Upper lobe of left lung (tissue), 4 donors: Measurements from ENCODE around the gene E2F8.

Experiments
- CTCF ChIP-seq, 6 experiments: fragments of 450-650 bp in 4 of 6; fragments of 200-600 bp in 2 of 6; sonication (generic) in 2 of 6; IDR thresholded peaks; one replicate each; pipeline ENCODE4 v1.5.1; 2016 to 2019; ENCODE audit warnings: antibody characterized with exemption in 6 of 6
- POLR2A ChIP-seq, 4 donors: fragments of 450-650 bp; IDR thresholded peaks; one replicate each; pipeline ENCODE4 v1.5.1; 2016 to 2017; ENCODE audit warnings: antibody characterized with exemption in 4 of 4, mild to moderate bottlenecking in 2 of 4

GRCh38 chr11:19243143-19243542, 2.4 kb upstream of the E2F8 start:
- TF ChIP-seq CTCF (IDR thresholded peaks at IDR 0.05): no peak
- TF ChIP-seq POLR2A (IDR thresholded peaks at IDR 0.05): no peak
